ENCODE results near the gene WNT3A.
"Not testable (repeated sequence)": the region's sequence is repeated elsewhere in the genome, so short reads cannot be mapped to it uniquely, and the experiment has no call there.

The WNT3A gene

GRCh38 chr1:228013131-228013934 lies 6.5 kb downstream of the WNT3A start:
- DNase-seq, result no peak

- no peak for DNase-seq
Observed at GRCh38 chr1:228013935-228014930, 7.4 kb downstream of the WNT3A start.

- DNase-seq, result no peak
Observed at GRCh38 chr1:228015276-228016180, 8.7 kb downstream of the WNT3A start.

DNA sequence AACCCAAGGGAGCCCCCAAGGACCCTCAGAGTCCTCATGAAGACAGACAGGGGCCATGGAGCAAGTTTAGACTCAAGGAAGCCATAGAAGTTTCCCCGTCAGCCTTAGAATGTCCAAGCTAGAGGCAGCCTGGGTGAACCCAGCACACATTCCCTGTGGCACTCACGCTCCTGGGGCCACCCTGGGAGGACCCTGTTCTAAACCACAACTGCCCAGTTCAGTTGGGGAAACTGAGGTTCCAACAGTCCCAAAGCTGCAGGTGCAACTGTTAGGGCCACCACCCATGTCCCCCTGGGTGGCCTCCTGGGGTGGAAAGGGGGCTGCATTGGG lies 9.3 kb downstream of the WNT3A start:
- DNase-seq, result no peak

GRCh38 chr1:228016653-228017355 lies 10.0 kb downstream of the WNT3A start:
- no peak for DNase-seq

GRCh38 chr1:228017356-228018124 lies 10.7 kb downstream of the WNT3A start:
- no peak for DNase-seq

GRCh38 chr1:228018125-228018398 lies 11.3 kb downstream of the WNT3A start:
- no peak for DNase-seq

- DNase-seq, result no peak
Observed at GRCh38 chr1:228018961-228019721, 12.3 kb downstream of the WNT3A start.

GRCh38 chr1:228019722-228020083 lies 12.9 kb downstream of the WNT3A start:
- not testable (repeated sequence) for DNase-seq

DNA sequence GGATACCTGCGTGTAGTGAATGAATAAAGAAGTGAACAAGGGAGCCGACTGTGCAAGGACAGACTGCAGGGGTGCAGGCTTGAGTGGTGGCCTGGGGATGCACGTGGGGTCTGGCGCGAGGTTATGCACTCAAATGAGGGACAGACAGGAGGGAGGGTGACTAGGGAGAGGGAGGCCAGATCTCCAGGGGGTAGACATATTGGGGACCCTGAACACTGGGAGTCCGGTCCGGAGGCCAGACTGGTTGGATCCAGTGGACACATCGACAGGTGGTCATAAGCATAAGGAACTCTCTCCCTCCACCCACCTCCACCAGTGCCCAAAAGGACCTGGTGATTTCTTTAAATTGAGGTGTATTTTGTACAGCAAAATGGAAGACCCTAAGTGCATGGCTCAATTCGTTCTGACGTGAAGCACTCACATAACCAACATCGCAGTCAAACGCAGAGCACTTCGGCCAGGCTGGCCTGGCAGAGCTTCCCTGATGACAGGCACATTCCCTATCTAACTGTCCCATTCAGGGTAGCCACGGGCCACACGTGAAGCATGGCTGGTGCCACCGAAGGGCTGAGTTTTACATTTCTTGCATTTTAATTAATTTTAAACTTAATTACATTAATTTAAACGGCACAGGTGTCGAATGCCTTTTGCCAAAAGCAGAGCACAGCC lies 14.0 kb downstream of the WNT3A start:
- no peak for DNase-seq

GRCh38 chr1:228021355-228022030 lies 14.7 kb downstream of the WNT3A start:
- DNase-seq, result no peak

GRCh38 chr1:228022571-228023293 lies 15.9 kb downstream of the WNT3A start:
- no peak for DNase-seq

DNA sequence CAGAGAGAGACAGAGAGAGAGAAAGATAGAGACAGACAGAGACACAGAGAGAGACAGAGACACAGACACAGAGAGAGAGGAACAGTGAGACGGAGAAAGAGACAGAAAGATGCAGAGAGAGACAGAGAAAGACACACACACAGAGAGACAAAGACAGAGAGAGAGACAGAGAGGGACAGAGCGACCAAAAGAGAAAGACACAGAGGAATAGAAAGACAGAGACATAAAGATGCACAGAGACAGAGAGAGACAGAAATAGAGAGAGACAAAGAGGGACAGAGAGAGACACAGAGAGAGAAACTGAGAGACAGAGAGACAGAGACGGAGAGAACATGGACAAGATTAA lies 16.5 kb downstream of the WNT3A start:
- no peak for DNase-seq

DNA sequence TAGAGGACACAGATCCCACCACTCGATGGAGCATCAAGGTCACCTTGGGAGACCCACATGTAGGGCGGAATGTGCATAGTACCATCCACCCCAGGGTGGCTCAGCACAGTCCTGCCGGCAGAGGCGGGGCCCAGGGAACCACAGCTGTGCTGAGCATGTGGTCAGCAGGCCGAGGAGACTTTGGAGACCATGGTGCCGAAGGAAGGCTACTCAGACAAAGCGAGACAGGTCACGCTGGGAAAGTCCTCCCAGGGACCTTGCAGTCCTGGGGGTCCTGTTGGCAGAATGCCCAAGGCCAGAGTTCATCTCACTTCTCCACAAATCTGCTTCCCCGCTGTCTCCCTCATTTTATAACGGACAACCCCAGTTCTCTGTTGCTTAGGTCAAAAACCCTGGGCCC lies 22.5 kb downstream of the WNT3A start:
- no peak for DNase-seq

GRCh38 chr1:228030451-228031201 lies 23.8 kb downstream of the WNT3A start:
- DNase-seq, result no peak

- DNase-seq, result no peak
Observed at GRCh38 chr1:228031276-228031995, 24.6 kb downstream of the WNT3A start.

GRCh38 chr1:228032041-228032440 lies 25.2 kb downstream of the WNT3A start:
- no peak for DNase-seq

DNA sequence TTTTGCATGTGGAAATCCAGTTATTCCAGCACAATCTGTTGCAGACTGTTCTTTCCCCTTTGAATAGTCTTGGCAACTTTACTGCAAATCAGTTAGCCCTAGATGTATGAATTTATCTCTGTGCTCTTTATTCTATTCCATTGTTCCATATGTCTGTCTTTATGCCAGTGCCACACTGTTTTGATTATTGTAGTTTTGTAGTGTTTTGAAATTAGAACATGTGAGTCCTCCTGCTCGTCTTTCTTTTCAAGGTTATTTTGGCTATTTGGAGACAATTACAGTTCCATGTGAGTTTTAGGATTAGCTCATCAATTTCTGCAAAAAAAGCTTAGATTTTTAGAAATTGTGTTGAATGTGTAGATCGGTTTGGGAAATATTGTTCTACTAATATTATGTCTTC lies 26.6 kb downstream of the WNT3A start:
- DNase-seq, result no peak

All from inflammatory macrophage treated with lipopolysaccharide for 4 hours (primary cell).